IgD-negative memory B cell (primary cell): ENCODE data around the gene TMEM59L. TPM values are rescaled to one million over a fixed set of nuclear protein-coding genes. Genes with fewer than 3 reads are reported as not detected.
A peak's percentile ranks its signal among the peaks of the same experiment; 100 is the strongest.

Experiments used
- H3K27ac Mint-ChIP-seq, 3 donors: one replicate each; pipeline ENCODE4 v1.8.0; 2020 to 2022; ENCODE audit warnings: mild to moderate bottlenecking in 3 of 3, mixed read lengths in 3 of 3, moderate library complexity in 1 of 3
- H3K27me3 Mint-ChIP-seq: one replicate; pipeline ENCODE4 v1.8.0; 2021; ENCODE audit warnings: mixed read lengths
- H3K36me3 Mint-ChIP-seq: one replicate; pipeline ENCODE4 v1.8.0; 2020; ENCODE audit warnings: mild to moderate bottlenecking, mixed read lengths
- H3K4me1 Mint-ChIP-seq, 3 donors: one replicate each; pipeline ENCODE4 v1.8.0; 2020 to 2022; ENCODE audit warnings: mixed read lengths in 3 of 3, mild to moderate bottlenecking in 1 of 3
- H3K4me3 Mint-ChIP-seq, 4 donors: one replicate each; pipeline ENCODE4 v1.8.0; 2020 to 2022; ENCODE audit warnings: mild to moderate bottlenecking in 4 of 4, mixed read lengths in 4 of 4, moderate library complexity in 3 of 4
- H3K9me3 Mint-ChIP-seq, 3 donors: one replicate each; pipeline ENCODE4 v1.8.0; 2020 to 2021; ENCODE audit warnings: mixed read lengths in 3 of 3, mild to moderate bottlenecking in 1 of 3
- polyA plus RNA-seq: library from polyadenylated mRNA; unstranded; fragments of 300-500 nt; fragmentation: Illumina TruSeq; gene quantifications from one replicate; pipeline ENCODE4 v1.2.3, GENCODE V29; 2021

The TMEM59L gene
- polyA plus RNA-seq, 1 donor from 2014 or later = not detected

DNA sequence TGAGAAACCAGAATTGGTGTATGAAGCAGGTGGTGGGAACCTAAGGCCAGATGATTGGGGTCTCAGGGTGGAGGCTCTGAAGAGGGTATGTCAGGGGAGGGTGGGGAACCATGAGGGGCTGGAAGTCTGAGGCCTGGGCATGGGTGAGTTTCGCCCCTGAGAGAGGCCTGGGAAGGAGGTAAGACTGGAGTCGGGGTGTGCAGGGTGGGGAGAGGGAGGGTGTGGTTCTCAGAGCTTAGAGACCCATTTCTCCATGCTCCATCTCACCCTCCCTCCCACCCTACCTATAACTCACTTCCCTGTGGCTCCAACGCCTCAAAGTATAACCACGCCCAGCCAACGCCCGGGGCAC, 23.1 kb downstream of the TMEM59L start:
- peaks cover 0 to 17% (median 10%) of the 10 kb centered on the region in 3 donors for H3K4me1 Mint-ChIP-seq
- peak overlapping the region in 1 of 3 donors; percentile 54 for H3K27ac Mint-ChIP-seq
- H3K36me3 Mint-ChIP-seq = no peaks in the 10 kb centered on the region
- H3K4me3 Mint-ChIP-seq = peak overlapping the region; percentile 72 to 97 (median 88)
- H3K9me3 Mint-ChIP-seq = no peaks in the 10 kb centered on the region
- no peaks in the 10 kb centered on the region for H3K27me3 Mint-ChIP-seq

DNA sequence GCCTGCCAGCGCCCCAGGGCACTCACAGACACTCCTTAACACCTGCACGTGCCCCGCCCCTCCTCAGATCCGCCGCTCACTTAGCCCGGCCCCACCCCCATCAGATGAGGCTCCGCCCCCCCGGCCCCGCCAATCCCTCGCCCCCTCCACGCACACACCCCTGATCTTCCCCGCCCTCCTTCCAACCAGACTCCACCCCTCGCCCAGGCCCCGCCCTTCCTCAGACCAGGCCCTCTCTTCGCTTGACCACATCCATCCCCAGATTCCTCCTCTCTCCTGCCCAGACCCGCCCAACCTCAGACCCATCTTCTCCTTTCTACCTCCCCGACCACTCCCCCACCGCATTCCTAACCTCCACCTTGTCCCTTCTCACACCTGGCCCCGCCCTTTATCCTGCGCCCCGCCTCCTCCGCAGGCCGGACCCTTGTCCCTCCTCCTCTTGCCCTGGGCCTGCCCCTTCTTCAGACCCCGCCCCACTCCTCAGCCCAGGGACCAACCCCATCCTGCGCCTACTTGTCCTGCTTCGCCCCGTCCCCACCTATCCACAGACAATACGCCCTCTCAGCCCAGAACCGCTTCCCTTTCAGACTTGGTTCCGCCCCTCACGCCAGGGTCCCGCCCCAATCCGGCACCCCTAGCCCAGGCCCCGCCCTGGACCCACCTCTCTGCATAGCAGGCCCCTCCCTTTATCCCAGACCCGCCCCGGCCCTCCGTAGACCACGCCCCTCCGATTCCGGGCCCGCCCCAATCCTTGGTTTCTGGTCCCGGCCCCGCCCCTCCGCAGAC, 23.7 kb downstream of the TMEM59L start:
- H3K27ac Mint-ChIP-seq = peak overlapping the region in 2 of 3 donors; percentile 51 to 54
- H3K27me3 Mint-ChIP-seq = no peaks in the 10 kb centered on the region
- H3K36me3 Mint-ChIP-seq = no peaks in the 10 kb centered on the region
- H3K4me3 Mint-ChIP-seq = peak overlapping the region; percentile 72 to 97 (median 88)
- H3K9me3 Mint-ChIP-seq = no peaks in the 10 kb centered on the region
- peaks cover 0 to 17% (median 10%) of the 10 kb centered on the region in 3 donors for H3K4me1 Mint-ChIP-seq

DNA sequence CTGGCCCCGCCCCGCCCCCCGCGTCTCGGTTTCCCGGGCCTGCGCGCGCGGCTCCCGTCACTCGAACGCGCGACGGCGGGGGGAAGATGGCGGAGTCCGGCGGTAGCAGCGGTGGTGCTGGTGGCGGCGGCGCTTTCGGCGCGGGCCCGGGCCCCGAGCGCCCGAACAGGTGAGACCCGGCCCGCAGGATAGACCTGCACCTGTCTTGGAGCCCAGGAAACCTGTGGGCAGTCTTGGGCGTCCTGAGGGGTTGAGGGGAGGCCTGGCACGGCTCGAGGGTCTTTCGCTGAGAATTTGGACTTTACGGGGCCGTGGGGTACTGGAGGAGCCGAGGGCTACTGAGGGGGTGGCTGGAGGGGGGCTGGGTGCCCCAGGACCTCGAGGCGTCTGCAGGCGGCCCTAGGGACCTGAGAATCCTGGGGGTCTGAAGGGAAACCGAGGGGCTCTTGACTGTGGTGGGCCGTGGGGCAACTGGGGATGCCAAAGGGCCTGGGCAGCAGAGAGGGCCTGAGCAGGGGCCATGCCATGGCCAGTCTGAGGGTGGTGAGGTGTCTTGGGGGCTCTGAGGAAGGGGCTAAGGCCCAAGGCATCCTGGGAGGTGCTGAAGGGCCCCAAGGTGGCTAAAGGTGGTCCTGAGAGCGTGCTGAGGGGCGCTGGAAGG, 24.4 kb downstream of the TMEM59L start, which contains the start of gene KLHL26:
KLHL26 (plus strand) TSS at position 60 of the 661 bp plus-strand sequence; CDS start at position 87, 27 bp downstream.
- Mint-ChIP-seq H3K9me3 (no peaks in the 10 kb centered on the region), H3K36me3 (no peaks in the 10 kb centered on the region), H3K4me3 (peak within 1 kb of the TSS; percentile 72 to 97 (median 88)), H3K4me1 (peaks cover 0 to 17% (median 10%) of the 10 kb centered on the region in 3 donors), H3K27me3 (no peaks in the 10 kb centered on the region), H3K27ac (peak within 1 kb of the TSS in 2 of 3 donors; percentile 54 to 73)

GRCh38 chr19:18637673-18638630, 25.3 kb downstream of the TMEM59L start:
- peak overlapping the region in 2 of 3 donors; percentile 64 to 73 for H3K27ac Mint-ChIP-seq
- H3K9me3 Mint-ChIP-seq = no peaks in the 10 kb centered on the region
- H3K27me3 Mint-ChIP-seq = no peaks in the 10 kb centered on the region
- no peaks in the 10 kb centered on the region for H3K36me3 Mint-ChIP-seq
- H3K4me3 Mint-ChIP-seq = peak overlapping the region; percentile 72 to 97 (median 88)
- H3K4me1 Mint-ChIP-seq = peaks cover 0 to 17% (median 10%) of the 10 kb centered on the region in 3 donors

GRCh38 chr19:18639706-18640243, 27.1 kb downstream of the TMEM59L start:
- peak overlapping the region in 3 of 4 donors; percentile 52 to 81 (median 72) for H3K4me3 Mint-ChIP-seq
- H3K27ac Mint-ChIP-seq = no peak overlapping the region
- peaks cover 0 to 20% (median 10%) of the 10 kb centered on the region in 3 donors for H3K4me1 Mint-ChIP-seq
- no peaks in the 10 kb centered on the region for H3K27me3 Mint-ChIP-seq
- no peaks in the 10 kb centered on the region for H3K9me3 Mint-ChIP-seq
- no peaks in the 10 kb centered on the region for H3K36me3 Mint-ChIP-seq

DNA sequence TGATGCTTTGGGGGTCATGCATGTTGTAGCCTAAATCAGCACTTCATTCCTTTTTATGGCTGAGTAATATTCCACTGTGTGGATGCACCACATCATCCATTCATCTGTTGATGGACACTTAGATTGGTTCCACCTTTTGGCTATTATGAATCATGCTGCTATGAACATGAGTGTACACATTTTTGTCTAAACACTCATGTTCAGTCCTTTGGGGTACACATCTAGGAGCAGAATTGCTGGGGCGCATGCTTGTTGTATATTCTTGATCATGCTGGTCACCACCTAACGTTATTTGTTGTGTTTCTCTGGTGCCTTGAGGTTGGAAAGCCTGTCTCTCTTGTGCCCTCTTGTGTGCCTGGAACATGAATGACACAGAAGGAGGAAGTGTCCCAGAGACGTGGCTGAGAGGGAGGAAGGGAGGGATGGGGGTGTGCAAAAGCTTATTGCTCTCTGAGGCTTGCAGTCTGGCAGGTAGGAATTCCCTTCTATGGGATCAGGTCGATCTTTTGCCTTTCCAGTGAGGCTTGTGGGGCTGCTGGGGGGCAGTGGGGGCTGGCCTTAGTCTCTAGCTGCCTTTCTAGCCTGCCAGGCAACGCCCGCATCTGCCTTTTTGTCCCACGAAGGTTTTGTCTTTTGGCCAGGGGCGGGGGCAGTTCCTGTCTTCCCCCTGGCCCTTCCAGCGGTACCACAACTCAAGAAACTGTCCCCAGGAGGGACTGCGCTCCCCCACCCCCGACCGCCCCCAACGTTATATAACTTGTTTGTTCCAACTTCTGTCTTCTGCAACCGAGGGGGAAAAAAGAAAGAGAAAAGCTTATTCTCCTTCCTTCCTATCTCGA, 31.7 kb downstream of the TMEM59L start:
- H3K36me3 Mint-ChIP-seq = peaks cover 2% of the 10 kb centered on the region
- peaks cover 5 to 16% (median 9%) of the 10 kb centered on the region in 3 donors for H3K4me1 Mint-ChIP-seq
- no peaks in the 10 kb centered on the region for H3K9me3 Mint-ChIP-seq
- H3K4me3 Mint-ChIP-seq = peak overlapping the region in 1 of 4 donors; percentile 13
- peak overlapping the region in 1 of 3 donors; percentile 14 for H3K27ac Mint-ChIP-seq
- no peaks in the 10 kb centered on the region for H3K27me3 Mint-ChIP-seq

DNA sequence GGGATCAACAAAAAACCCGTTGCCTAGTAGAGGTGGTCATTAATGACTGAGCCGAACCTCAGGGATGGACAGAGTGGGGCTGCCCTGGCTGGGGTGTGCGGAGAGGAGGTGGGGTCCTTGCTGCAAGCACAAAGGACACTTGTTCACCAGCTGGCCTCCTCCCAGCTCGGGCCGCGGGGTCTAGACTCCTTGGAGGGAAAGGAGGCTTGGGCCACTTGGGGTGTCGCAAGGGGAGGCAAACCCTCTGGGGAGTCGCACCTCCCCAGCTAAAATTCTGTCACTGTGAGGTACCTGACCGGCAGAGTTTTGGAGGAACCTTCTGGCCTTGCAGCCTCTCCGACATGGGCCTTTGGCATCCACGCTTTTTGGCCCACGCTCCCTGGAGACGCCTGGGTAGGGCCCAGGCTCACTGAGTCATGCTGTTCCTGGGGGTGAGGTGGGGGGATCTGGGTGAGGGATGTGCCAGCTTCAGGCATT, 32.4 kb downstream of the TMEM59L start:
- Mint-ChIP-seq H3K4me3 (no peak overlapping the region), H3K36me3 (peaks cover 2% of the 10 kb centered on the region), H3K27ac (peak overlapping the region in 1 of 3 donors; percentile 47), H3K4me1 (peaks cover 11 to 17% (median 12%) of the 10 kb centered on the region in 3 donors), H3K27me3 (no peaks in the 10 kb centered on the region), H3K9me3 (no peaks in the 10 kb centered on the region)

DNA sequence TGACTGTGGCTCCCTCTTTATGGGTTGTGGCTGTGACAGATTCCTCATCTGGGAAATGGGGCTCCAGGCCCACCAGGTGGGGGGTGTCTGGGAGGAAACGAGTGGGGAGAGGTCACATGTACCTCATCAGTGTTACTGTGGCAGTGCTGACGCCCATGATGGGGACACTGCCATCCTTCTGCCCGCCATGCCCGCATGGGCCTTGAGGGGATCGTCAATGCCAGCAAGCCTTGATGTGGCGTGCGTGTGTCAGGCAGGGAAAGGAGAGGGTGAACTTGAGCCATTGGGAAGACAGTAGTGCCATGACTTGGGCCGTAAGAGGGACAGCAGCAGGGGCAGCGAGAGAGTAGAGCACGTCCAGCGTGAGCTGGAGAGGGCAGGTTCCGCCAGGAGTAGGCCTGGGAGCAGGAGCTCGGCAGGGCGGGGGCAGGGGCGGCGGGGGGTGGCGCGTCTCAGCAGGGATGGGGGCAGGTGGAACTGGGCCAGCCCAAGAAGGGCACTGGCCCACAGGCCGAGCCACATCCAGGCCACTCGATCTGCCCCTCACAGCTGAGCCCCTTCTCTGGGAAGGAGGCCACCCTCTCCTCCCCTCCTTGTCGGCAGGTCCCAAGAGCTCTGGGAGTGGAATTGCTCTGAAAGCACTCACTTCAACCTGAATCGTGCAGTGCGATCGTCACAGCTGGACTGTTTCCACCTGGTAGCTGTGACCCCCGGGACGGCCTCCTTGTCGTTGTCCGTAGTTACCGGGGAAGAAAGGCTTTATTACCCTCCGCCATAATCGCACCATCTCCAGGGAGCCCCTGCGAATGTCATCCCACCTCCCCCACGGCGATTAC, 34.1 kb downstream of the TMEM59L start:
- H3K4me1 Mint-ChIP-seq = peaks cover 11 to 18% (median 13%) of the 10 kb centered on the region in 3 donors
- H3K27me3 Mint-ChIP-seq = no peaks in the 10 kb centered on the region
- H3K9me3 Mint-ChIP-seq = no peaks in the 10 kb centered on the region
- no peak overlapping the region for H3K27ac Mint-ChIP-seq
- H3K36me3 Mint-ChIP-seq = peaks cover 2% of the 10 kb centered on the region
- H3K4me3 Mint-ChIP-seq = no peak overlapping the region

DNA sequence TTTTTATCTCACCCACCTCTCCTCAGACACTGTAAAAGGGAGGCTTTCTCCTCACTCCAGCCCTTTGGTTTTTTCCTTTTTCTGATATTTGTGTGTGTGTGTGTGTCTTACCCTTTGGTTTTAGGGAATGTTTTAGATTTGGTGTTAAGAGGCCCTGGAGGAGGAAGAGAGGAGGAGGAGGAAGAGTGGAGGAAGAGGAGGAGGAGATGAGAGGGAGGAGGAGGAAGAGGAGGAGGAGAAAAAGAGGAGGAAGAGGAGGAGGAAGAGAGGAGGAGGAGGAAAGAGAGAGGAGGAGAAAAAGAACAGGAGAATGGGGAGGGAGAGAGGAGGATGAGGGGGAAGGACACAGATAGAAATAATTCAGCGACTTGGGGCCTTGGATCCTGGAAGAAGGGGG, 34.7 kb downstream of the TMEM59L start:
- Mint-ChIP-seq H3K4me1 (peaks cover 11 to 18% (median 13%) of the 10 kb centered on the region in 3 donors), H3K27ac (no peak overlapping the region), H3K27me3 (no peaks in the 10 kb centered on the region), H3K36me3 (peaks cover 2% of the 10 kb centered on the region), H3K4me3 (no peak overlapping the region), H3K9me3 (no peaks in the 10 kb centered on the region)

DNA sequence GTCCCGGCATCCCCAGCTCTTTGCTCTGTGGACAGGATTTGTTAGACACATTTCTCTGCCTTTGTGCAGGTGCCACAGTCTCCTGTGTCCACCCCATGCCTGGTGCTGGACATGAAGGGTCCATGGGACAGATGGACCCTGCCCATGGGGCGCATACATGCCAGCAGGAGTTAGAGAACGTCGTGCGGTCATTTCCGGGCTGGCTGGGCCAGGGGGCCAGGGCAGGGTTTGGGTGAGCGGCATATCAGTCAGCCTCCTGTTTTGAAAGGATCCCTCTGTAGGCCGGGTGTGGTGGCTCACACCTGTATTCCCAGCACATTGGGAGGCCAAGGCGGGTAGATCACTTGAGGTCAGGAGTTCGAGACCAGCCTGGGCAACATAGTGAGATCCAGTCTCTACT, 35.1 kb downstream of the TMEM59L start:
- no peak overlapping the region for H3K4me3 Mint-ChIP-seq
- H3K4me1 Mint-ChIP-seq = peaks cover 11 to 18% (median 13%) of the 10 kb centered on the region in 3 donors
- H3K9me3 Mint-ChIP-seq = no peaks in the 10 kb centered on the region
- peaks cover 4% of the 10 kb centered on the region for H3K36me3 Mint-ChIP-seq
- no peaks in the 10 kb centered on the region for H3K27me3 Mint-ChIP-seq
- H3K27ac Mint-ChIP-seq = no peak overlapping the region

DNA sequence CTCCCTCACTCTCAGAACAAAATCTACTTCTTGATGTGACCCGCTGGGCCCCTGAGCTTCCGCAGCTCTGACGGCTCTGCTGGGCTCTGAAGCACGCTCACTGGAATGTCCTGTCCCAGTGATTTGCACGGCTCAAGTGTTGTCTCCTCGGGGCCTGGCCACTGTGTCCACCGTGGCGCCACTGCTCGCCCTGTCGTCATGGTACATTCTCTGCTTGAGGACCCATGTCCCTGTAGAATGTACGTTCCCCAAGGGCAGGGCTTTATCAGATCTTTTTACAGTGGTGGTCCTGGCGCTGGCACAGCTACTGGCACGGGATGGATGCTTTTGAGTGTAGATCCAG, 36.3 kb downstream of the TMEM59L start:
- Mint-ChIP-seq H3K4me1 (peaks cover 9 to 18% (median 13%) of the 10 kb centered on the region in 3 donors), H3K4me3 (peak overlapping the region in 1 of 4 donors; percentile 39), H3K36me3 (peaks cover 6% of the 10 kb centered on the region), H3K27ac (no peak overlapping the region), H3K27me3 (no peaks in the 10 kb centered on the region), H3K9me3 (no peaks in the 10 kb centered on the region)

- peaks cover 9 to 13% (median 13%) of the 10 kb centered on the region in 3 donors for H3K4me1 Mint-ChIP-seq
- peak overlapping the region in 1 of 3 donors; percentile 68 for H3K27ac Mint-ChIP-seq
- no peaks in the 10 kb centered on the region for H3K9me3 Mint-ChIP-seq
- peak overlapping the region; percentile 67 to 87 (median 78) for H3K4me3 Mint-ChIP-seq
- no peaks in the 10 kb centered on the region for H3K27me3 Mint-ChIP-seq
- peaks cover 6% of the 10 kb centered on the region for H3K36me3 Mint-ChIP-seq
Measured at GRCh38 chr19:18649371-18650020, 36.8 kb downstream of the TMEM59L start.
